Endodermal cell (in vitro differentiated cells): ENCODE measurements around the gene KLHL41. TPM values are rescaled to one million over a fixed set of nuclear protein-coding genes. Genes with fewer than 3 reads are reported as not detected.
"Not testable (repeated sequence)": the region's sequence is repeated elsewhere in the genome, so short reads cannot be mapped to it uniquely, and the experiment has no call there.

Experiments
- DNase-seq: peaks from one replicate; pipeline ENCODE4 v3.0.0-alpha.2; 2017
- H3K27ac ChIP-seq: 2 replicates; pipeline ENCODE4 v1.5.1; 2013; ENCODE audit warnings: mild to moderate bottlenecking, low read depth, low read length, moderate library complexity
- H3K27me3 ChIP-seq: 2 replicates; pipeline ENCODE4 v1.6.1; 2013; ENCODE audit warnings: mild to moderate bottlenecking, low read length, moderate library complexity; ENCODE audit not compliant: insufficient read depth, control insufficient read depth, poor library complexity, severe bottlenecking
- H3K36me3 ChIP-seq: 2 replicates; pipeline ENCODE4 v1.7.0; 2013; ENCODE audit warnings: mild to moderate bottlenecking, low read length, moderate library complexity; ENCODE audit not compliant: control insufficient read depth, insufficient read depth
- H3K4me1 ChIP-seq: one replicate; pipeline ENCODE4 v1.7.0; 2013; ENCODE audit warnings: low read length; ENCODE audit not compliant: control insufficient read depth, insufficient read depth
- H3K4me3 ChIP-seq: 2 replicates; pipeline ENCODE4 v1.5.1; 2013; ENCODE audit warnings: mild to moderate bottlenecking, low read length, moderate library complexity
- H3K9ac ChIP-seq: 2 replicates; pipeline ENCODE4 v1.6.1; 2013; ENCODE audit warnings: mild to moderate bottlenecking, low read length, moderate library complexity; ENCODE audit not compliant: poor library complexity, severe bottlenecking; ENCODE audit errors: extremely low read depth
- H3K9me3 ChIP-seq: 2 replicates; pipeline ENCODE4 v1.6.1; 2013; ENCODE audit warnings: mild to moderate bottlenecking, low read length, moderate library complexity; ENCODE audit not compliant: control insufficient read depth
- H3K27ac Mint-ChIP-seq: 2 replicates; pipeline ENCODE4 v1.8.0; 2020; ENCODE audit warnings: mixed read lengths
- H3K27me3 Mint-ChIP-seq: 2 replicates; pipeline ENCODE4 v1.8.0; 2021; ENCODE audit warnings: mild to moderate bottlenecking, mixed read lengths; ENCODE audit not compliant: insufficient read depth
- H3K36me3 Mint-ChIP-seq: 2 replicates; pipeline ENCODE4 v1.8.0; 2020; ENCODE audit warnings: low read depth, mixed read lengths
- H3K4me1 Mint-ChIP-seq: 2 replicates; pipeline ENCODE4 v1.8.0; 2020; ENCODE audit warnings: mixed read lengths
- H3K4me3 Mint-ChIP-seq: 2 replicates; pipeline ENCODE4 v1.8.0; 2020; ENCODE audit warnings: mild to moderate bottlenecking, moderate library complexity, mixed read lengths
- H3K9me3 Mint-ChIP-seq: 2 replicates; pipeline ENCODE4 v1.8.0; 2020; ENCODE audit warnings: mild to moderate bottlenecking, mixed read lengths
- CTCF ChIP-seq: fragments of 200-600 bp; sonication (generic); conservative IDR thresholded peaks from 2 replicates; pipeline ENCODE4 v1.5.0; 2021; ENCODE audit warnings: antibody characterized with exemption, mild to moderate bottlenecking
- WGBS, 2 experiments: methylation state at CpG; one replicate each; pipeline versions ENCODE4 v1.1.5 to v1.1.7; 2013; ENCODE audit warnings: missing lambda C conversion rate in 2 of 2, mixed read lengths in 1 of 2; ENCODE audit not compliant: insufficient coverage in 1 of 2, insufficient read length in 1 of 2; 5-methylcytosine and 5-hydroxymethylcytosine counted together
- total RNA-seq, 2 donors: library from RNA; stranded (reverse); fragmentation: NEBNext Ultra II Directional in 1 of 2; extraction: Animal tissue kit (Norgen Biotek cat#: 25700) in 1 of 2; gene quantifications; 2 replicates in 1 of 2; 3 replicates in 1 of 2; pipeline ENCODE4 v1.2.1, GENCODE V29; 2021

Gene KLHL41
- total RNA-seq, 2 donors from 2014 or later = not detected

GRCh38 chr2:169526451-169526850 lies 16.9 kb downstream of the KLHL41 start:
- Histone ChIP-seq H3K27ac (no peak overlapping the region), H3K36me3 (peaks cover 20% of the 10 kb centered on the region), H3K9ac (no peak overlapping the region), H3K27me3 (no peaks in the 10 kb centered on the region), H3K4me3 (no peak overlapping the region), H3K9me3 (no peaks in the 10 kb centered on the region), H3K4me1 (no peaks in the 10 kb centered on the region)
- DNase-seq = no peak
- peaks cover 10% of the 10 kb centered on the region for H3K4me1 Mint-ChIP-seq
- no peak for TF ChIP-seq CTCF
- H3K4me3 Mint-ChIP-seq = no peak overlapping the region
- peaks cover 10% of the 10 kb centered on the region for H3K36me3 Mint-ChIP-seq
- H3K27me3 Mint-ChIP-seq = no peaks in the 10 kb centered on the region
- H3K27ac Mint-ChIP-seq = no peak overlapping the region
- H3K9me3 Mint-ChIP-seq = no peaks in the 10 kb centered on the region

GRCh38 chr2:169528271-169528701 lies 18.8 kb downstream of the KLHL41 start:
- Mint-ChIP-seq H3K27me3 (no peaks in the 10 kb centered on the region), H3K27ac (no peak overlapping the region), H3K9me3 (no peaks in the 10 kb centered on the region), H3K4me1 (peaks cover 5% of the 10 kb centered on the region), H3K4me3 (no peak overlapping the region), H3K36me3 (peaks cover 10% of the 10 kb centered on the region)
- Histone ChIP-seq H3K36me3 (peaks cover 30% of the 10 kb centered on the region), H3K27me3 (no peaks in the 10 kb centered on the region), H3K4me1 (no peaks in the 10 kb centered on the region), H3K27ac (no peak overlapping the region), H3K9ac (no peak overlapping the region), H3K4me3 (no peak overlapping the region), H3K9me3 (no peaks in the 10 kb centered on the region)
- TF ChIP-seq CTCF = peak; percentile 95
- 10 to 40% methylated on average over 1 to 2 of the region's 2 CpGs for WGBS, 2 experiments
- DNase-seq = peak; percentile 92

- peaks cover 31% of the 10 kb centered on the region for H3K36me3 ChIP-seq
- H3K27ac Mint-ChIP-seq, H3K27me3 Mint-ChIP-seq, H3K9me3 ChIP-seq, H3K27me3 ChIP-seq, H3K9ac ChIP-seq, H3K4me1 Mint-ChIP-seq, DNase-seq, H3K27ac ChIP-seq, H3K4me1 ChIP-seq, H3K9me3 Mint-ChIP-seq, H3K4me3 ChIP-seq, H3K4me3 Mint-ChIP-seq: not testable (repeated sequence)
- 92 to 100% methylated on average over 1 to 2 of the region's 2 CpGs for WGBS, 2 experiments
- peaks cover 38% of the 10 kb centered on the region for H3K36me3 Mint-ChIP-seq
These were observed 30.0 kb downstream of the KLHL41 start for GRCh38 chr2:169539460-169539859.

- 100% methylated on average over 1 of the region's 2 CpGs; no CpG with 5 or more reads in 1 of the 2 experiments for WGBS, 2 experiments
- H3K27me3 Mint-ChIP-seq = no peaks in the 10 kb centered on the region
- H3K9me3 ChIP-seq = no peaks in the 10 kb centered on the region
- no peak overlapping the region for H3K4me3 Mint-ChIP-seq
- H3K9ac ChIP-seq = no peak overlapping the region
- H3K27me3 ChIP-seq = no peaks in the 10 kb centered on the region
- H3K4me3 ChIP-seq = no peak overlapping the region
- no peak for TF ChIP-seq CTCF
- H3K36me3 Mint-ChIP-seq = peaks cover 34% of the 10 kb centered on the region
- no peaks in the 10 kb centered on the region for H3K4me1 ChIP-seq
- H3K4me1 Mint-ChIP-seq = no peaks in the 10 kb centered on the region
- no peak overlapping the region for H3K27ac ChIP-seq
- H3K27ac Mint-ChIP-seq = no peak overlapping the region
- DNase-seq = no peak
- no peaks in the 10 kb centered on the region for H3K9me3 Mint-ChIP-seq
- peaks cover 31% of the 10 kb centered on the region for H3K36me3 ChIP-seq
These were observed 30.6 kb downstream of the KLHL41 start for GRCh38 chr2:169540146-169540545.
